Measurements from ENCODE around the gene CNPY3. TPM values are rescaled to one million over a fixed set of nuclear protein-coding genes. Genes with fewer than 3 reads are reported as not detected.

Gene CNPY3
- total RNA-seq, 1 experiment from 2014 or later = 56.0 TPM

GRCh38 chr6:42935322-42935721, 6.0 kb downstream of the CNPY3 start:
- no peak overlapping the region for H3T11ph ChIP-seq (ENCODE audit: low read length)
- no peaks in the 10 kb centered on the region for H3K79me1 ChIP-seq (ENCODE audit: insufficient read depth, low read depth, low read length, poor library complexity, severe bottlenecking)
- no peak overlapping the region for H3K23ac ChIP-seq (ENCODE audit: insufficient read length, low read depth, low read length)
- no peak overlapping the region for H3K27ac ChIP-seq (ENCODE audit: insufficient read length, low read depth, low read length)
- Mint-ChIP-seq H3K27ac (no peak overlapping the region), H3K36me3 (ENCODE audit: insufficient read depth in 1 of 3, low read depth in 3 of 3) (peaks cover 38 to 88% (median 68%) of the 10 kb centered on the region in 3 experiments), H3K4me1 (peaks cover 25 to 31% of the 10 kb centered on the region in 2 experiments), H3K9me3 (no peaks in the 10 kb centered on the region), H3K27me3 (ENCODE audit: low read depth) (no peaks in the 10 kb centered on the region), H3K4me3 (no peak overlapping the region)
- no peak overlapping the region for H3K4me2 ChIP-seq (ENCODE audit: insufficient read depth, insufficient read length, low read length)
- no peaks in the 10 kb centered on the region for H3K9me3 ChIP-seq (ENCODE audit: control insufficient read depth, low read depth, low read length)
- H4K20me1 ChIP-seq (ENCODE audit: control insufficient read depth, insufficient read depth, insufficient read length) = peaks cover 2% of the 10 kb centered on the region
- no peak overlapping the region for H3K18ac ChIP-seq (ENCODE audit: insufficient read length, low read depth, low read length)
- H3K14ac ChIP-seq (ENCODE audit: insufficient read depth, low read length) = no peak overlapping the region
- H4K91ac ChIP-seq (ENCODE audit: insufficient read length, low read depth, low read length) = no peak overlapping the region
- peaks cover 4% of the 10 kb centered on the region for H3K23me2 ChIP-seq (ENCODE audit: insufficient read length, low read depth, low read length, poor library complexity, severe bottlenecking)
- H2BK12ac ChIP-seq (ENCODE audit: insufficient read length, low read depth, low read length) = no peak overlapping the region
- peaks cover 2% of the 10 kb centered on the region; the same call in 1 of the 2 replicates for H3K79me2 ChIP-seq (ENCODE audit: insufficient read depth, low read length)
- no peak overlapping the region for H3K56ac ChIP-seq (ENCODE audit: insufficient read length, low read depth, low read length)
- H2BK15ac ChIP-seq (ENCODE audit: low read depth, low read length) = no peak overlapping the region
- H2BK5ac ChIP-seq (ENCODE audit: insufficient read length, low read length) = no peak overlapping the region
- no CpG with 5 or more reads among the region's 7 CpGs for WGBS (ENCODE audit: extremely low coverage, insufficient read length, low lambda C conversion rate)
- H4K8ac ChIP-seq (replicated peaks; ENCODE audit: insufficient read length, low read depth, low read length) = no peak overlapping the region
- H3K4ac ChIP-seq (ENCODE audit: low read depth, low read length) = no peak overlapping the region
- H4K5ac ChIP-seq (ENCODE audit: insufficient read length, low read depth, low read length) = no peak overlapping the region
- no peaks in the 10 kb centered on the region for H3K27me3 ChIP-seq (ENCODE audit: insufficient read depth, low read length)
- H2BK20ac ChIP-seq (ENCODE audit: low read depth, low read length, poor library complexity, severe bottlenecking) = no peak overlapping the region
- no peaks in the 10 kb centered on the region; the same call in 1 of the 2 replicates for H3K4me1 ChIP-seq (ENCODE audit: insufficient read depth, low read length)
- DNase-seq = no peak
- TF ChIP-seq CTCF (conservative IDR thresholded peaks at IDR 0.05) = no peak
- H3K9ac ChIP-seq (ENCODE audit: extremely low read depth, insufficient read length, low read length) = no peak overlapping the region
- no peak overlapping the region for H2BK120ac ChIP-seq (ENCODE audit: low read depth, low read length, poor library complexity, severe bottlenecking)
- no peak overlapping the region for H2AK5ac ChIP-seq (ENCODE audit: insufficient read length, low read length)
- H2AFZ ChIP-seq (ENCODE audit: low read length) = no peak overlapping the region

Measured in H9 (cell line).